ENCODE results near the gene IGBP1. TPM values are rescaled to one million over a fixed set of nuclear protein-coding genes. Genes with fewer than 3 reads are reported as not detected.

The IGBP1 gene
- polyA plus RNA-seq, 1 of the 3 experiments (the other 2 are of a cell fraction) = 49.4 TPM

GRCh38 chrX:70176938-70177533 is 43.8 kb downstream of the IGBP1 start, which contains the start of gene DGAT2L6 (continued):
- TF ChIP-seq SIN3A (IDR thresholded peaks at IDR 0.05; ENCODE audit: borderline replicate concordance, low read depth, low read length) (no peak), ELF1 (IDR thresholded peaks at IDR 0.05) (no peak), CTCF (IDR thresholded peaks at IDR 0.05) (no peak)

GRCh38 chrX:70183091-70183490 is 49.8 kb downstream of the IGBP1 start:
- Histone ChIP-seq H4K20me1 (ENCODE audit: insufficient read depth) (no peaks in the 10 kb centered on the region), H3K9ac (no peak overlapping the region), H3K79me2 (ENCODE audit: insufficient read depth) (no peaks in the 10 kb centered on the region), H2AFZ (ENCODE audit: low read depth) (no peak overlapping the region), H3K27me3 (ENCODE audit: insufficient read depth) (0 out of 2 replicates have a peak, but pooled peaks cover 5% of the 10 kb centered on the region), H3K9me2 (no peaks in the 10 kb centered on the region), H3K4me3 (ENCODE audit: low read depth in 2 of 2, low read length in 1 of 2) (no peak overlapping the region), H3K4me2 (no peak overlapping the region), H3F3A (replicated peaks; ENCODE audit: insufficient read depth) (no peaks in the 10 kb centered on the region), H3K4me1 (ENCODE audit: control insufficient read depth in 1 of 2, insufficient read depth in 2 of 2, low read depth in 1 of 2, low read length in 1 of 2) (no peaks in the 10 kb centered on the region), H3K9me3 (no peaks in the 10 kb centered on the region), H3K36me3 (replicated peaks in 1 of 2; ENCODE audit: control insufficient read depth in 1 of 2, insufficient read depth in 2 of 2, low read length in 1 of 2) (no peaks in the 10 kb centered on the region), H3K27ac (ENCODE audit: low read depth in 2 of 2, low read length in 1 of 2) (no peak overlapping the region)
- TF ChIP-seq YY1 (IDR thresholded peaks at IDR 0.05; ENCODE audit: low read depth) = no peak
- no peak for TF ChIP-seq NRF1 (IDR thresholded peaks at IDR 0.05; ENCODE audit: low read depth, low read length)
- TF ChIP-seq FOXM1 (IDR thresholded peaks at IDR 0.05; ENCODE audit: low read depth) = no peak
- no peak for TF ChIP-seq CTCF (IDR thresholded peaks at IDR 0.05)
- no peak for TF ChIP-seq MAX (IDR thresholded peaks at IDR 0.05; ENCODE audit: low read depth)
- TF ChIP-seq IRF3 (IDR thresholded peaks at IDR 0.05; ENCODE audit: low read depth, low read length) = no peak
- TF ChIP-seq TEAD4 (IDR thresholded peaks at IDR 0.05; ENCODE audit: borderline replicate concordance, insufficient read depth) = no peak
- TF ChIP-seq RFX5 (IDR thresholded peaks at IDR 0.05; ENCODE audit: low read length) = no peak
- TF ChIP-seq USF1 (IDR thresholded peaks at IDR 0.05; ENCODE audit: borderline replicate concordance, low read depth) = no peak
- no peak for TF ChIP-seq ELF1 (IDR thresholded peaks at IDR 0.05)
- TF ChIP-seq USF2 (IDR thresholded peaks at IDR 0.05; ENCODE audit: borderline replicate concordance, low read depth, low read length) = no peak
- no peak for TF ChIP-seq MXI1 (IDR thresholded peaks at IDR 0.05; ENCODE audit: low read depth, low read length)
- no peak for TF ChIP-seq GATA2 (CRISPR knock-in tag; IDR thresholded peaks at IDR 0.05)
- TF ChIP-seq TAF1 (IDR thresholded peaks at IDR 0.05; ENCODE audit: borderline replicate concordance, low read depth, low read length) = no peak
- no peak for TF ChIP-seq GABPA (IDR thresholded peaks at IDR 0.05; ENCODE audit: low read depth)
- TF ChIP-seq TCF12 (IDR thresholded peaks at IDR 0.05) = no peak
- no peak for TF ChIP-seq NFIC (IDR thresholded peaks at IDR 0.05; ENCODE audit: borderline replicate concordance)
- TF ChIP-seq REST (IDR thresholded peaks at IDR 0.05; ENCODE audit: low read depth, low read length) = no peak
- TF ChIP-seq RCOR1 (IDR thresholded peaks at IDR 0.05; ENCODE audit: low read length) = no peak
- DNase-seq = no peak
- POLR2A ChIA-PET = no interaction called here
- 13% methylated on average over 5 of the region's 5 CpGs for WGBS (ENCODE audit: low lambda C conversion rate)
- CTCF ChIA-PET = interaction anchor here (1.4 to 1.8 kb wide), 2 partner anchors 15 to 50 kb away, joined by 3 to 4 read pairs; partner anchors contain the start of gene IGBP1
